GM12801 (cell line): ENCODE data around the gene HSP90B1.

Experiments used
- TF ChIP-seq, protein P1 (sequence below): IDR thresholded peaks from one replicate; pipeline ENCODE4 v1.5.1; 2011; ENCODE audit warnings: control low read depth; ENCODE audit not compliant: insufficient read length; ENCODE audit errors: extremely low read depth

Gene HSP90B1

DNA sequence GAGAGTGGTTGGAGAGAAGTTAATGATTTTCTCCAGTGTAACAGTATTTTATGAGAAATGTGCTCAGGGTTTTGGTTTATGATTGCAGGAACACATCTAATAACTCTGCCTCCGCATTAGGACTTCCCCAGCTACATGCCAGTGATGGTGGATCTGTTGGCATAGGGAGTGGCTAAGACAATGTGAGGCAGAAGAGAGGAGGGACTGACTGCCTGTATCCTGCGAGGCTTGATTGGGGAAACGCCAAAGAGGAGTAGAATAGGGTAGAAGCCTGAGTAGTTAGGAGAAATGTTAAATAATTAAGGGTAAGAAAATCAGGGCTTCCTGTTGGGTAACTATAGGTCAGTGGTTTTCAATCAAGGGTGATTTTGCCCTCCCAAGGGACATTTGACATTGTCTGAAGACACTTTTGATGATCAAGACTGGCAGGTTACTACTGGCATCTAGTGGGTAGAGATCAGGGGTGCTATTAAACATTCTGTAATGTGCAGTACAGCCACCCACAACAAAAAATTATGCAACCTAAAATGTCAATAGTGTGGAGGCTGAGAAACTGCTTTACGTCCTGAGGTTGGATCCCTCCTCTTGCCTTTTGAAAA is 48.3 kb downstream of the HSP90B1 start:
- TF ChIP-seq, protein P1, sequence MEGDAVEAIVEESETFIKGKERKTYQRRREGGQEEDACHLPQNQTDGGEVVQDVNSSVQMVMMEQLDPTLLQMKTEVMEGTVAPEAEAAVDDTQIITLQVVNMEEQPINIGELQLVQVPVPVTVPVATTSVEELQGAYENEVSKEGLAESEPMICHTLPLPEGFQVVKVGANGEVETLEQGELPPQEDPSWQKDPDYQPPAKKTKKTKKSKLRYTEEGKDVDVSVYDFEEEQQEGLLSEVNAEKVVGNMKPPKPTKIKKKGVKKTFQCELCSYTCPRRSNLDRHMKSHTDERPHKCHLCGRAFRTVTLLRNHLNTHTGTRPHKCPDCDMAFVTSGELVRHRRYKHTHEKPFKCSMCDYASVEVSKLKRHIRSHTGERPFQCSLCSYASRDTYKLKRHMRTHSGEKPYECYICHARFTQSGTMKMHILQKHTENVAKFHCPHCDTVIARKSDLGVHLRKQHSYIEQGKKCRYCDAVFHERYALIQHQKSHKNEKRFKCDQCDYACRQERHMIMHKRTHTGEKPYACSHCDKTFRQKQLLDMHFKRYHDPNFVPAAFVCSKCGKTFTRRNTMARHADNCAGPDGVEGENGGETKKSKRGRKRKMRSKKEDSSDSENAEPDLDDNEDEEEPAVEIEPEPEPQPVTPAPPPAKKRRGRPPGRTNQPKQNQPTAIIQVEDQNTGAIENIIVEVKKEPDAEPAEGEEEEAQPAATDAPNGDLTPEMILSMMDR: no peak

DNA sequence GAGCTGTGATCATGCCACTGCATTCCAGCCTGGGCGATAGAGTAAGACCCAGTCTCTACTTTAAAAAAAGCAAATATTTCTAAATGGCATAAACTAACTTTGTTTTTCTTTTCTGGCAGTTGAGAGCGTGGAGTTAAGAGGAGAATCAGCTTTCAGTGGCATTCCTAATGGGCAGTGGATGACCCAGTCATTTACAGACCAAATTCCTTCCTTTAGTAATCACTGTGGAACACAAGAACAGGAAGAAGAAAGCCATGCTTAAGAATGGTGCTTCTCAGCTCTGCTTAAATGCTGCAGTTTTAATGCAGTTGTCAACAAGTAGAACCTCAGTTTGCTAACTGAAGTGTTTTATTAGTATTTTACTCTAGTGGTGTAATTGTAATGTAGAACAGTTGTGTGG is 56.6 kb downstream of the HSP90B1 start:
- TF ChIP-seq, protein P1: no peak

DNA sequence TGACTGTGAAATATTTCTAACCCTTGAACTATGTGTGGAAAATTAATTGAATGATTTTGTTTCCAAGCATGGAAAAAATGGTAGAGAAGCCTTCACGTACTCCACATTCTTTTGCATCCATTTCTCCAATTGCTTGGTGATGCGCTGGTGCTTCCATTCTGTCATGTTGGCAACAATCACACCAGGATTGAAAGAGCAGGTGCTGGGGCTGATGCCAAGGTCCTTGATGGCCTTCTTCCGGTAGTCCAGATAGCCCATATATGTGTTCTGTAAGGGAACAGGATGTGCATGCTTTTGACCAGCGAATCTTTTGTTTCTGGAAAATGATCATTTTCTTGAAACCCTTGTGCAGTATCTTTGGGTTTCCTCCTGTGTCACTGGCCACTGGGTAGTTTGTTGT is 64.0 kb downstream of the HSP90B1 start:
- TF ChIP-seq, protein P1: no peak

DNA sequence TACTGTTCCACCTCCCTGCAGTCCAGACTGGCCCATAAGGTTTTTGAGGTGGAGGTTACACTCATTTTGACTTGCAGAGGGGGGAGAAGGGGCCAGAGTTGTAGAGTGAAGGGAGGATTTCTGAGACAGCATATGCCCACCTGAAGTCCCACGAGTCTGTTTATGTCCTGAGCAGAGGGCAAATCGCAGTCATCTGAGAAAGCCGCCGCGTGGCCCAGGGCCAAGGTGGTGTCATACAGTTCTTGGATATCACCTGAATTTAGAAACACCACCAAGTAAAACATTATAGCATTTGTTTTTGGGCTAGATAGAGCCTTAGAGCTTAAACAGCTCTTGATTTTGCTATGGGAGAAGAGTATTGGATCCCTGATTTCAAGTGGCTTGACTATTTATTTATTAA is 66.4 kb downstream of the HSP90B1 start:
- TF ChIP-seq, protein P1: no peak

DNA sequence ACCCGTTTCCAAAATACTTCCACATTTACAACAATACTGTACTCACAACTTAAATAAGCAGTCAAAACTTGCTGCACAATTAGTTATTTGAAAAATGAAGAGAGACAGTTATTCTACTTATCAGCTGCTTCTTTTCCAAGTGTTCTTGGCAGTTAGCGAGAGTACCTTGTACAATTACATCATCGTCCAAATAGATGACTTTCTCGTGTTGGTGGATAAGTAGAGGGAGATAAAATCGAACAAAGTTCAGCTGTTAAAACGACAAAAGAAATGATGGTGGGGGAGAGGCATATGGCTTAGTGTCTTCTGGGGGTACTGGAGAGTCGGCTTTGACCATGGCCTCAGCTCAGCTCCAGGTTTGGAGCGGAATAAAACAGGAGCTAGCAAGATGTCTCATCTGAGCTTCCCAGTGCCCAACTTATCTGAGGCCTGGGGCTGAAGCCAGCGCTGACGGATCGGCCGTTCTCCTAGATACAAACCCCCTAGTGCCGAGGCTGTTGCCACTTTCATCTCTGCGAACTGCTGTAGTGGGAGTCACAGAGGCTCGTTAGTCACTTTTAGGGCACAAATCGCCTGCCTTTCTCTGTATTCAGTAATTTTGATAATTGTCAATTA is 67.2 kb downstream of the HSP90B1 start:
- TF ChIP-seq, protein P1: no peak
